Heart right ventricle (tissue), 16 donors: ENCODE data around the gene UPF2. TPM values are rescaled to one million over a fixed set of nuclear protein-coding genes. Genes with fewer than 3 reads are reported as not detected.
"Not testable (repeated sequence)": the region's sequence is repeated elsewhere in the genome, so short reads cannot be mapped to it uniquely, and the experiment has no call there.

Experiments
- ATAC-seq, 8 donors: fragments of 200-7000 bp; cut with Tn5 transposase; one replicate each; pipeline ENCODE4 v1.9.1; 2020; ENCODE audit warnings: mild to moderate bottlenecking in 8 of 8, moderate library complexity in 8 of 8, moderate number of reproducible peaks in 1 of 8
- DNase-seq, 2 donors: peaks; one replicate each; pipeline ENCODE4 v3.0.0-alpha.2; 2020
- H3K27ac ChIP-seq, 10 donors: fragments of 200-600 bp; sonication (generic) in 2 of 10; one replicate each; pipeline versions ENCODE4 v1.5.0 to v1.8.0; 2020 to 2022; ENCODE audit warnings: mild to moderate bottlenecking in 3 of 10
- H3K27me3 ChIP-seq, 7 donors: fragments of 200-600 bp; one replicate each; pipeline ENCODE4 v1.8.0; 2021 to 2022; ENCODE audit warnings: mild to moderate bottlenecking in 2 of 7
- H3K36me3 ChIP-seq, 9 donors: fragments of 200-600 bp; sonication (generic) in 1 of 9; one replicate each; pipeline versions ENCODE4 v1.5.0 to v1.8.0; 2020 to 2022; ENCODE audit warnings: mild to moderate bottlenecking in 2 of 9
- H3K4me1 ChIP-seq, 9 donors: fragments of 200-600 bp; sonication (generic) in 1 of 9; one replicate each; pipeline versions ENCODE4 v1.5.0 to v1.8.0; 2020 to 2022; ENCODE audit warnings: mild to moderate bottlenecking in 4 of 9
- H3K4me3 ChIP-seq, 10 donors: fragments of 200-600 bp; sonication (generic) in 2 of 10; one replicate each; pipeline versions ENCODE4 v1.5.0 to v1.8.0; 2020 to 2022; ENCODE audit warnings: mild to moderate bottlenecking in 7 of 10, moderate library complexity in 2 of 10
- H3K9me3 ChIP-seq, 11 donors: fragments of 200-600 bp in 10 of 11; sonication (generic) in 2 of 11; one replicate each; pipeline versions ENCODE4 v1.5.0 to v1.8.0; 2013 to 2022; ENCODE audit warnings: mild to moderate bottlenecking in 2 of 11, control low read depth in 1 of 11, moderate library complexity in 1 of 11
- CTCF ChIP-seq, 9 donors: fragments of 200-600 bp; sonication (generic) in 2 of 9; IDR thresholded peaks; one replicate each; pipeline versions ENCODE4 v1.5.0 to v1.8.0; 2021 to 2022; ENCODE audit warnings: antibody characterized with exemption in 9 of 9, mild to moderate bottlenecking in 5 of 9, moderate library complexity in 1 of 9
- WGBS, 2 donors: extraction: QIAGEN DNeasy Blood & Tissue Kit; methylation state at CpG; one replicate each; pipeline ENCODE4 v1.1.7; 2013; ENCODE audit warnings: inconsistent platforms in 1 of 2; 5-methylcytosine and 5-hydroxymethylcytosine counted together
- intact Hi-C, 10 donors: fragments of 100-400 bp; cut with DNase I; formaldehyde crosslinking; loops; one replicate each; pipeline versions ENCODE4 v1.11.1 to v1.14.2; 2022
- polyA plus RNA-seq, 2 donors: library from polyadenylated mRNA; stranded (reverse); fragments of 200-250 nt; gene quantifications; one replicate each; pipeline ENCODE4 v1.2.3, GENCODE V29; 2013
- total RNA-seq, 10 donors: library from RNA; stranded (reverse); fragmentation: NEBNext Ultra II Directional in 3 of 10; extraction: Animal tissue kit (Norgen Biotek cat#: 25700) in 3 of 10; gene quantifications; one replicate each; pipeline versions ENCODE4 v1.2.1 to v1.2.4, GENCODE V29; 2021 to 2023
- donor health status: Arrhythmogenic right ventricular cardiomyopathy.
- donor health status: ischemic (EF 13 %, LVEDD 7.1; RV severe dilation, severe dysfunction).
- donor health status: healthy with polysubstance abuse.
- donor health status: DM: no; HTN: yes; CAD: no.
- donor health status: DM: no; HTN: no; CAD: no.
- donor health status: ischemic (EF 25% LVEDD 6.9; RV normal size, moderate dysfunction).
- donor health status: ischemic (EF 25% LVEDD 5.7; RV mildly dilated, moderate dysfunction).
- donor health status: healthy.
- donor health status: DM: yes; HTN: yes; CAD: no.
- donor health status: Ischemic cardiomyopathy.
- donor health status: ischemic (EF 35%, LVEDD 5.7; RV mildly dilated, moderate dysfunction).
- donor health status: nonischemic (EF 11% LVEDD 7.7; RV severe dilation, severe dysfunction).
- donor health status: DM: yes; HTN: yes; CAD: no.
- donor health status: PGD.
- donor health status: ischemic (EF 29% LVEDD 5.4; RV normal size, mild dysfunction).
- donor health status: nonischemic (EF 23%, LVEDD 6.1; RV moderate dilation, normal function).

UPF2 gene
- total and polyA plus RNA-seq, 12 donors, result 7.9 to 20.2 (median 15.3) TPM

GRCh38 chr10:12018438-12019282, 23.9 kb downstream of the UPF2 start:
- no peak for TF ChIP-seq CTCF (IDR thresholded peaks at IDR 0.05)
- H3K27me3 ChIP-seq, result no peaks in the 10 kb centered on the region
- DNase-seq (no peak), ATAC-seq (no peak)
- H3K36me3 ChIP-seq, result peaks cover 0 to 25% (median under 1%) of the 10 kb centered on the region in 9 donors
- 91 to 94% methylated on average over 6 of the region's 6 CpGs for WGBS, 2 donors
- no peak overlapping the region for H3K27ac ChIP-seq
- H3K4me1 ChIP-seq, result peaks cover 0 to 23% (median 0%) of the 10 kb centered on the region in 9 donors
- no peaks in the 10 kb centered on the region for H3K9me3 ChIP-seq
- H3K4me3 ChIP-seq, result no peak overlapping the region
- intact Hi-C loops, result no loop called here

GRCh38 chr10:12013926-12014325, 28.7 kb downstream of the UPF2 start:
- H3K4me3 ChIP-seq, result no peak overlapping the region
- intact Hi-C loops, result no loop called here
- peaks cover 0 to 4% (median 0%) of the 10 kb centered on the region in 9 donors for H3K4me1 ChIP-seq
- H3K27ac ChIP-seq, result no peak overlapping the region
- no peaks in the 10 kb centered on the region for H3K27me3 ChIP-seq
- WGBS, 2 donors, result 98 to 100% methylated on average over 1 of the region's 1 CpG
- no peak for DNase-seq
- ATAC-seq, result no peak
- TF ChIP-seq CTCF (IDR thresholded peaks at IDR 0.05), result no peak
- H3K9me3 ChIP-seq, result peaks cover 0 to 25% (median 8%) of the 10 kb centered on the region in 11 donors
- peaks cover 0 to 53% (median 20%) of the 10 kb centered on the region in 9 donors for H3K36me3 ChIP-seq

DNA sequence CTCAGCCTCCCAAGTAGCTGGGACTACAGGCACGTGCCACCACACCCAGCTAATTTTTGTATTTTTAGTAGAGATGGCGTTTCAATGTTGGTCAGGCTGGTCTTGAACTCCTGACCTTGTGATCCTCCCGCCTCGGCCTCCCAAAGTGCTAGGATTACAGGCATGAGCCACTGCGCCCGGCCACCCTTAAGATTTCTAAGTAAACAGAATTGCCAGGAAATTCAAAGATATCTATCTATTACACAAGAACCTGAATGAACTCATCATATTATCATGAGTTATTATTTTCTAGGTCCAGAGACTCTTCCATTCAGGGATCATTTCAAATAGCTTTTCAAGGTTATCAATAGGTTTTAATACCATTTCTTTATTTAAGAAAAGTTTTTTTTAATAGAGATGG, 29.2 kb downstream of the UPF2 start:
- DNase-seq, intact Hi-C loops, H3K4me1 ChIP-seq, H3K4me3 ChIP-seq, H3K27ac ChIP-seq, H3K27me3 ChIP-seq, ATAC-seq: not testable (repeated sequence)
- Histone ChIP-seq H3K9me3 (peaks cover 0 to 27% (median 8%) of the 10 kb centered on the region in 11 donors), H3K36me3 (peaks cover 0 to 59% (median 20%) of the 10 kb centered on the region in 9 donors)
- 98 to 99% methylated on average over 6 of the region's 6 CpGs for WGBS, 2 donors

GRCh38 chr10:12010353-12010752, 32.3 kb downstream of the UPF2 start:
- TF ChIP-seq CTCF (IDR thresholded peaks at IDR 0.05), result no peak
- intact Hi-C loops, result no loop called here
- Histone ChIP-seq H3K36me3 (peaks cover 0 to 89% (median 30%) of the 10 kb centered on the region in 9 donors), H3K4me3 (no peak overlapping the region), H3K9me3 (peaks cover 0 to 27% (median 8%) of the 10 kb centered on the region in 11 donors), H3K27ac (no peak overlapping the region), H3K27me3 (no peaks in the 10 kb centered on the region), H3K4me1 (no peaks in the 10 kb centered on the region)
- DNase-seq (no peak), ATAC-seq (no peak)
- WGBS, 2 donors, result 96 to 97% methylated on average over 4 of the region's 4 CpGs

DNA sequence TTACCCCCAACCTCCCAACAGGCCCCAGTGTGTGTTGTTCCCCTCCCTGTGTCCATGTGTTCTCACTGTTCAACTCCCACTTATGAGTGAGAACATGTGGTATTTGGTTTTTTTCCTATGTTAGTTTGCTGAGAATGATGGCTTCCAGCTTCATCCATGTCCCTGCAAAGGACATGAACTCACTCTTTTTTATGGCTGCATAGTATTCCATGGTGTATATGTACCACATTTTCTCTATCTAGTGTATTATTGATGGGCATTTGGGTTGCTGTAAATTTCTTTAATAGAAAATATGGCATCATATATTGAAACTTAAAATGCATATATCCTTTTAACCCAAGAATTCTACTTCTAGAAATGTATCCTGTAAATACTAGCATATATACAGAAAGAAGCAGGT, 33.8 kb downstream of the UPF2 start:
- DNase-seq, intact Hi-C loops, H3K27me3 ChIP-seq, H3K4me3 ChIP-seq, H3K4me1 ChIP-seq, ATAC-seq, H3K27ac ChIP-seq: not testable (repeated sequence)
- H3K9me3 ChIP-seq, result peaks cover 0 to 27% (median 8%) of the 10 kb centered on the region in 11 donors
- H3K36me3 ChIP-seq, result peaks cover 0 to 100% (median 38%) of the 10 kb centered on the region in 9 donors
